ENCODE results near the gene XPA.

XPA gene

GRCh38 chr9:97737429-97737828 is 40.3 kb upstream of the XPA start:
- TF ChIP-seq, protein P1, sequence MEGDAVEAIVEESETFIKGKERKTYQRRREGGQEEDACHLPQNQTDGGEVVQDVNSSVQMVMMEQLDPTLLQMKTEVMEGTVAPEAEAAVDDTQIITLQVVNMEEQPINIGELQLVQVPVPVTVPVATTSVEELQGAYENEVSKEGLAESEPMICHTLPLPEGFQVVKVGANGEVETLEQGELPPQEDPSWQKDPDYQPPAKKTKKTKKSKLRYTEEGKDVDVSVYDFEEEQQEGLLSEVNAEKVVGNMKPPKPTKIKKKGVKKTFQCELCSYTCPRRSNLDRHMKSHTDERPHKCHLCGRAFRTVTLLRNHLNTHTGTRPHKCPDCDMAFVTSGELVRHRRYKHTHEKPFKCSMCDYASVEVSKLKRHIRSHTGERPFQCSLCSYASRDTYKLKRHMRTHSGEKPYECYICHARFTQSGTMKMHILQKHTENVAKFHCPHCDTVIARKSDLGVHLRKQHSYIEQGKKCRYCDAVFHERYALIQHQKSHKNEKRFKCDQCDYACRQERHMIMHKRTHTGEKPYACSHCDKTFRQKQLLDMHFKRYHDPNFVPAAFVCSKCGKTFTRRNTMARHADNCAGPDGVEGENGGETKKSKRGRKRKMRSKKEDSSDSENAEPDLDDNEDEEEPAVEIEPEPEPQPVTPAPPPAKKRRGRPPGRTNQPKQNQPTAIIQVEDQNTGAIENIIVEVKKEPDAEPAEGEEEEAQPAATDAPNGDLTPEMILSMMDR (IDR thresholded peaks at IDR 0.05) = no peak
- no peak overlapping the region for H3K27ac ChIP-seq
- DNase-seq (ENCODE audit: low spot score) = no peak

DNA sequence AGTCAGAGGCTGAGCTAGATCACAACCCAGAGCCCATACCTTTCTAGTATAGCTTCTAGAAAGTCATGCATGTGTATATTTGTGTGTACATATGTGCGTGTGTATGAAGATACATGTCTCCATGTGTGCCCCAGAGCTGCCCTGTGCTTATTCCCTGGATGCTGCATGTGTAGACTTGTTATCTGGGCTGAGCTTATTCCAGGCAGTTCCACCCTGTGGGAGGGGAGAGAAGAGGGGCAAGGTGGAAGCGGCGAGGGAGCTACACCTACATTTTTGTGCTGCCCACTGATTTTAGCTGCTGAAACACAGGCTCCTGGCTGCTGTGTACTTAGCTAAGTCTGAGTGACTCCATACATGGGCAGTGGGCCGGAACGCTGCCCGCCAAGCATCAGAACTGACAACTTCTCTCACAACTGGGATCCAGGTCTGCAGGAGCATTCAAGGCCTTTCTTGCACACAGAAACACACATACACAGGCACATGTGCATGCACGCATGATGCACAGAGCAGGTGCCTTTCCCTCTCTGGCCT is 38.0 kb upstream of the XPA start:
- TF ChIP-seq, protein P1 (IDR thresholded peaks at IDR 0.05) = no peak
- Histone ChIP-seq H3K4me3 (no peak overlapping the region), H3K27ac (no peak overlapping the region)
- DNase-seq (ENCODE audit: low spot score) = no peak

More at GRCh38 chr9:97737429-97737828, 40.3 kb upstream of the XPA start:
- H3K4me3 ChIP-seq = no peak overlapping the region

DNA sequence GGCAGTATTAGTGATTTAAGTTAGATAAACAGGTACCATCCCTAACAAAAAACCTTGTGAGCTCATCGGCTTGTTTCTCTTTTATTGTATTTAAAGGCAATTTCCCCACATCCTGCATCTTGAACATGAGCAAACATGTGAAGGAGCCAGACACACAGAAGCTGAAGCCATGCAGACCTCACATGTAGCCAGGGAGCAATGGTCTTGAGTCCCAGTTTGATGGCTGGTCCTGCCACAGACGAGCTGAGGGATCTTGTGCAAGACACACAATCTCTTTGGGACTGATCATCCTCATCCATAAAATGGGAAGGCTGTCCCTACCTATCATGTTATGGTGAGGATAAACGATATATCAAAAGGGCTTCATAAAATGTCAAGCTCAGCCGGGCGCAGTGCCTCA is 29.6 kb upstream of the XPA start:
- TF ChIP-seq, protein P1 (IDR thresholded peaks at IDR 0.05) = no peak

GRCh38 chr9:97723819-97724218 is 26.7 kb upstream of the XPA start:
- Histone ChIP-seq H3K4me3 (no peak overlapping the region), H3K27ac (no peak overlapping the region)
- no peak for DNase-seq (ENCODE audit: low spot score)
- TF ChIP-seq, protein P1 (IDR thresholded peaks at IDR 0.05) = no peak

More for the DNA sequence above, 29.6 kb upstream of the XPA start:
- Histone ChIP-seq H3K27ac (no peak overlapping the region), H3K4me3 (no peak overlapping the region)
- DNase-seq (ENCODE audit: low spot score) = no peak

DNA sequence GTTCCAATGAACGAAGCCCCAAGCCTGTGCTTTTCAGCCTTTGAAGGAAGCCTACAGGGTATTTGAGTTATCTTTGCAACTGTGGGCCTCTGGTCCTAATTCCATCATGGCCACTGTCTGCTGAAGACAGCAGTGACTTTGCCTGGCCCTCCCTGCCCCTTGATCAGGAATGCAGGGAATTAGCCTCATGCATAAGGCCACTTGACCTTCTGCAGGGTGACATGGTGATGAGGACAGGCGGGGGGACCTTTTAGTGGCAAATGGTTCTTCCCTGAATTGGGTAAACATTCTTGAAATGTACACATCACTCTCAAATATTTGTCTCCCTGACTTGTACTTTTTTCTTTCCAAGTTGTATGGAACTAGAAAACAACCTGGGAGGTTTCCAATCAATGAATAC is 25.2 kb upstream of the XPA start:
- H3K27ac ChIP-seq = no peak overlapping the region
- no peak for DNase-seq (ENCODE audit: low spot score)
- TF ChIP-seq, protein P1 (IDR thresholded peaks at IDR 0.05) = no peak
- H3K4me3 ChIP-seq = no peak overlapping the region

DNA sequence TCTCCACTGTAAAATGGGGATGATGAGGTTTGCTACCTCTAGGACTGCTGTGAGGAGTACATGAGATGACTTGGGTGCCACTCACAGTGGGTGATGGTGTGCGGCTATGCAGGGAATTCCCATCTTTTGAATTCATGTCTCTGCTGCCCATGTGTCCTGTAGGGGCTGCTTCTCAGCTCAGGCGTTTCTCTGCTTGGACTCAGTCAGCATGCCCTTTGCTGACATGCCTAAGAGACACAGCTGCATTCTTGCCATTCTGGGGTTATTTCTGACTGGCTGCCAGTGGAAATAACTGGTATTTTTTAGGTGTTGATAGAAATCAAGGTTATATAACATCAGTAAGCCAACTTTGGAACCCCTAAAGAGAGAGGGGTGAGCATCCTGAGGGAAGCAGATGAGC is 24.3 kb upstream of the XPA start:
- H3K4me3 ChIP-seq = no peak overlapping the region
- TF ChIP-seq, protein P1 (IDR thresholded peaks at IDR 0.05) = no peak
- DNase-seq (ENCODE audit: low spot score) = no peak
- H3K27ac ChIP-seq = no peak overlapping the region

- TF ChIP-seq, protein P1 (IDR thresholded peaks at IDR 0.05) = no peak
Measured at GRCh38 chr9:97717866-97718265, 20.7 kb upstream of the XPA start.

More at GRCh38 chr9:97717866-97718265, 20.7 kb upstream of the XPA start:
- DNase-seq (ENCODE audit: low spot score) = no peak
- no peak overlapping the region for H3K27ac ChIP-seq
- H3K4me3 ChIP-seq = no peak overlapping the region
